Peyer's patch (tissue), 4 donors: ENCODE results near the gene MCOLN1.

Experiments used
- CTCF ChIP-seq, 6 experiments: fragments of 450-650 bp in 4 of 6; fragments of 200-600 bp in 2 of 6; sonication (generic) in 1 of 6; IDR thresholded peaks; one replicate each; pipeline ENCODE4 v1.5.1; 2017 to 2019; ENCODE audit warnings: antibody characterized with exemption in 6 of 6, mild to moderate bottlenecking in 3 of 6, moderate library complexity in 1 of 6
- POLR2A ChIP-seq, 2 donors: fragments of 450-650 bp; IDR thresholded peaks; one replicate each; pipeline ENCODE4 v1.5.1; 2017; ENCODE audit warnings: antibody characterized with exemption in 2 of 2, mild to moderate bottlenecking in 2 of 2, moderate library complexity in 2 of 2

GRCh38 chr19:7562646-7563393 is 40.4 kb downstream of the MCOLN1 start:
- TF ChIP-seq CTCF (IDR thresholded peaks at IDR 0.05) (no peak), POLR2A (IDR thresholded peaks at IDR 0.05) (no peak)
